C4-2B (cell line): ENCODE results near the gene DSN1.

ENCODE experiments used
- ZFX ChIP-seq: fragments of 450-650 bp; IDR thresholded peaks from 2 replicates; pipeline ENCODE4 v1.6.1; 2017
- TF ChIP-seq, protein P1 (sequence below): fragments of 450-650 bp; conservative IDR thresholded peaks from 2 replicates; pipeline ENCODE4 v1.5.1; 2017; ENCODE audit warnings: mild to moderate bottlenecking

DNA sequence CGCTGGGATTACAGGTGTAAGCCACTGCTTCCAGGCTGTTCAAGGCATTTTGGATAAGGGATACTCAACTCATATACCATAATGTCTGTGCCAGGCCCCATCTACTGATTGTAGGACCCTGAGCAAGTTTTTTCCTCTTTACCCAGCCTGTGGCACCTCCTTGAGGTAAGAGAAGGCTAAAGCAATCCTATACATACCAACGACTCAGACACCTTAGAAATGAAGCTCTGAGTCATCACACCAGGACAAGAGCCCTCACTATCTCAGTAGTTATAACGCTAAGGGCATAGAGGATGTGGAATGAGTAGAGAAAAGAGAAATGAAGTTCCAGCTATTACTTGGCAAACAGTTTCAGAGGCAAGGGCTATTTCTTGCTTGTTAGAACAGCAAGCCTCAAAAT is 44.6 kb downstream of the DSN1 start:
- TF ChIP-seq, protein P1, sequence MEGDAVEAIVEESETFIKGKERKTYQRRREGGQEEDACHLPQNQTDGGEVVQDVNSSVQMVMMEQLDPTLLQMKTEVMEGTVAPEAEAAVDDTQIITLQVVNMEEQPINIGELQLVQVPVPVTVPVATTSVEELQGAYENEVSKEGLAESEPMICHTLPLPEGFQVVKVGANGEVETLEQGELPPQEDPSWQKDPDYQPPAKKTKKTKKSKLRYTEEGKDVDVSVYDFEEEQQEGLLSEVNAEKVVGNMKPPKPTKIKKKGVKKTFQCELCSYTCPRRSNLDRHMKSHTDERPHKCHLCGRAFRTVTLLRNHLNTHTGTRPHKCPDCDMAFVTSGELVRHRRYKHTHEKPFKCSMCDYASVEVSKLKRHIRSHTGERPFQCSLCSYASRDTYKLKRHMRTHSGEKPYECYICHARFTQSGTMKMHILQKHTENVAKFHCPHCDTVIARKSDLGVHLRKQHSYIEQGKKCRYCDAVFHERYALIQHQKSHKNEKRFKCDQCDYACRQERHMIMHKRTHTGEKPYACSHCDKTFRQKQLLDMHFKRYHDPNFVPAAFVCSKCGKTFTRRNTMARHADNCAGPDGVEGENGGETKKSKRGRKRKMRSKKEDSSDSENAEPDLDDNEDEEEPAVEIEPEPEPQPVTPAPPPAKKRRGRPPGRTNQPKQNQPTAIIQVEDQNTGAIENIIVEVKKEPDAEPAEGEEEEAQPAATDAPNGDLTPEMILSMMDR = no peak
- no peak for TF ChIP-seq ZFX
